PC-3 (cell line): ENCODE results near the gene UROC1. TPM values are rescaled to one million over a fixed set of nuclear protein-coding genes. Genes with fewer than 3 reads are reported as not detected.

ENCODE experiments used
- ATAC-seq: fragments of 200-7000 bp; cut with Tn5 transposase; 2 replicates; pipeline ENCODE4 v1.9.1; 2020; ENCODE audit warnings: mild to moderate bottlenecking, moderate library complexity
- BruUV-seq: library from RNA; stranded (reverse); fragments of 400-500 nt; replicated peaks from 2 replicates; lab custom pipeline; 2021; lab: Mats Ljungman, UMichigan
- CTCF ChIA-PET: fragments of 300-600 bp; sonication (Branson Sonifier 250); formaldehyde crosslinking; loops from one replicate; lab custom pipeline; 2022; ENCODE audit warnings: antibody characterized with exemption; lab: Charles Lee
- POLR2A ChIA-PET: fragments of 300-600 bp; sonication (Branson Sonifier 250); formaldehyde crosslinking; loops from one replicate; lab custom pipeline; 2022; ENCODE audit warnings: antibody characterized with exemption; ENCODE audit not compliant: unreplicated experiment; lab: Charles Lee
- DNase-seq: peaks from one replicate; pipeline ENCODE4 v3.0.0-alpha.2; 2015
- H2AFZ ChIP-seq: fragments of 300-600 bp; sonication (generic); 2 replicates; pipeline ENCODE4 v1.6.0; 2016; ENCODE audit warnings: antibody characterized with exemption, low read length
- H3F3A ChIP-seq: fragments of 300-600 bp; sonication (generic); one replicate; pipeline ENCODE4 v1.6.0; 2017; ENCODE audit warnings: antibody characterized with exemption, low read length, control low read depth, mild to moderate bottlenecking; ENCODE audit not compliant: unreplicated experiment
- H3K27ac ChIP-seq: fragments of 300-600 bp; sonication (generic); 2 replicates; pipeline ENCODE4 v1.5.1; 2016; ENCODE audit warnings: mild to moderate bottlenecking, low read length
- H3K27me3 ChIP-seq: fragments of 300-600 bp; sonication (generic); 2 replicates; pipeline ENCODE4 v1.6.1; 2016; ENCODE audit warnings: low read length, mixed read lengths
- H3K36me3 ChIP-seq: fragments of 300-600 bp; sonication (generic); 2 replicates; pipeline ENCODE4 v1.6.1; 2016; ENCODE audit warnings: low read depth, mixed run types, low read length, mixed read lengths
- H3K4me1 ChIP-seq: fragments of 300-600 bp; sonication (generic); 2 replicates; pipeline ENCODE4 v1.5.1; 2016; ENCODE audit warnings: low read length; ENCODE audit not compliant: insufficient read depth
- H3K4me2 ChIP-seq: fragments of 300-600 bp; sonication (generic); 2 replicates; pipeline ENCODE4 v1.6.0; 2016; ENCODE audit warnings: low read length
- H3K4me3 ChIP-seq: fragments of 300-600 bp; sonication (generic); 2 replicates; pipeline ENCODE4 v1.5.1; 2016; ENCODE audit warnings: mild to moderate bottlenecking, low read length, mixed read lengths
- H3K79me2 ChIP-seq: fragments of 300-600 bp; sonication (generic); 2 replicates; pipeline ENCODE4 v1.6.1; 2017; ENCODE audit warnings: low read length, mixed read lengths
- H3K9ac ChIP-seq: fragments of 300-600 bp; sonication (generic); 2 replicates; pipeline ENCODE4 v1.6.0; 2016; ENCODE audit warnings: mild to moderate bottlenecking, low read length
- H3K9me2 ChIP-seq: fragments of 300-600 bp; sonication (generic); replicated peaks from 2 replicates; pipeline ENCODE4 v1.6.1; 2016; ENCODE audit warnings: mixed run types, low read length, mixed read lengths
- H3K9me3 ChIP-seq: fragments of 300-600 bp; sonication (generic); 2 replicates; pipeline ENCODE4 v1.6.1; 2016; ENCODE audit warnings: low read length, mixed read lengths
- H4K20me1 ChIP-seq: fragments of 300-600 bp; sonication (generic); 2 replicates; pipeline ENCODE4 v1.6.1; 2016; ENCODE audit warnings: low read length, mixed read lengths
- EZH2 ChIP-seq: fragments of 300-600 bp; sonication (generic); IDR thresholded peaks from one replicate; pipeline ENCODE4 v1.6.1; 2017; ENCODE audit warnings: antibody characterized with exemption, mild to moderate bottlenecking, low read length; ENCODE audit not compliant: unreplicated experiment
- EZH2phosphoT487 ChIP-seq: fragments of 300-600 bp; sonication (generic); IDR thresholded peaks from 2 replicates; pipeline ENCODE4 v1.6.1; 2018; ENCODE audit warnings: mild to moderate bottlenecking, antibody characterized with exemption, low read length, borderline replicate concordance
- intact Hi-C: fragments of 100-400 bp; cut with micrococcal nuclease; formaldehyde crosslinking; loops from 2 replicates; pipeline ENCODE4 v1.9.0; 2023
- total RNA-seq: library from RNA; depleted of rRNA; stranded (reverse); fragments of >200 nt; gene quantifications from 2 replicates; pipeline ENCODE4 v1.2.3, GENCODE V29; 2014
- TF ChIP-seq, protein P1 (sequence below): fragments of 300-600 bp; sonication (generic); conservative IDR thresholded peaks from 2 replicates; pipeline ENCODE4 v1.5.1; 2017; ENCODE audit warnings: antibody characterized with exemption, low read depth, mild to moderate bottlenecking, low read length

UROC1 gene
- total RNA-seq, 1 experiment from 2014 or later = not detected

DNA sequence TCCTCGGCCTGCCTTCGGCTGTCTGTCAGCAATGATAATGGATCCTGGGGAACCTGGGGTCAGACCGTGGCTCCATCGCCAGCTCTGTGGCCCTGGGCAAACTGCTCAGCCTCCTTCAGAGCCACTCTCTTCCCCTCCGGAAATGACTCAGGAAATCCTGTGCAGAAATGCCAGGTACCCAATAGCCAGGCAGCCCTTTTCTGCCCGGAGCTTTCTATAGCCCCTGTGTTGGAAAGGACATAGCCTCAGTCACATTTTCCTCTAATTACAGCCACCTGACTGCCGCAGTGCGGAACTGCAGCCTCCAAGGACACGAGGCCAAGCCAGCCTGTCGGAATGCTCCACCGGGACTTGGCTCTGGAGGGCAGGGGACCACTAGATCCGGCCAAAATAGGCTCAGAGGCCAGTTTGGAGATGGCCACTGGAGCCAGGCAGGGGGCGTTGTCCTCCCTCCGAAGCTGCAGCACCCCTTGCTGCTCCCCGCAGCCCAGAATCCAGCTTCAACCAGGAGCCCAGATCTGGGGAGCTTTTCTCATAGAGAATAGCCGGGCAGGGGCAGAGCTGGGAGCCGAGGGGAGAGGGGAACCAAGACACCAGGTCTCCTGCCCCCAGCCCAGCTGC, 30.3 kb downstream of the UROC1 start:
- Histone ChIP-seq H4K20me1 (no peaks in the 10 kb centered on the region), H3K9me3 (no peaks in the 10 kb centered on the region), H3F3A (no peaks in the 10 kb centered on the region), H3K36me3 (no peaks in the 10 kb centered on the region), H3K4me1 (peaks cover 7% of the 10 kb centered on the region; the same call in 1 of the 2 replicates), H3K4me2 (no peak overlapping the region), H3K9me2 (no peaks in the 10 kb centered on the region), H3K4me3 (no peak overlapping the region), H3K79me2 (no peaks in the 10 kb centered on the region), H3K9ac (no peak overlapping the region), H3K27me3 (no peaks in the 10 kb centered on the region), H3K27ac (no peak overlapping the region), H2AFZ (peak overlapping the region; percentile 42; the same call in 1 of the 2 replicates)
- no TSS peak for BruUV-seq
- peak; percentile 48 for DNase-seq
- ATAC-seq = peak; percentile 75
- CTCF ChIA-PET = no interaction called here
- no peak for TF ChIP-seq EZH2phosphoT487
- TF ChIP-seq, protein P1, sequence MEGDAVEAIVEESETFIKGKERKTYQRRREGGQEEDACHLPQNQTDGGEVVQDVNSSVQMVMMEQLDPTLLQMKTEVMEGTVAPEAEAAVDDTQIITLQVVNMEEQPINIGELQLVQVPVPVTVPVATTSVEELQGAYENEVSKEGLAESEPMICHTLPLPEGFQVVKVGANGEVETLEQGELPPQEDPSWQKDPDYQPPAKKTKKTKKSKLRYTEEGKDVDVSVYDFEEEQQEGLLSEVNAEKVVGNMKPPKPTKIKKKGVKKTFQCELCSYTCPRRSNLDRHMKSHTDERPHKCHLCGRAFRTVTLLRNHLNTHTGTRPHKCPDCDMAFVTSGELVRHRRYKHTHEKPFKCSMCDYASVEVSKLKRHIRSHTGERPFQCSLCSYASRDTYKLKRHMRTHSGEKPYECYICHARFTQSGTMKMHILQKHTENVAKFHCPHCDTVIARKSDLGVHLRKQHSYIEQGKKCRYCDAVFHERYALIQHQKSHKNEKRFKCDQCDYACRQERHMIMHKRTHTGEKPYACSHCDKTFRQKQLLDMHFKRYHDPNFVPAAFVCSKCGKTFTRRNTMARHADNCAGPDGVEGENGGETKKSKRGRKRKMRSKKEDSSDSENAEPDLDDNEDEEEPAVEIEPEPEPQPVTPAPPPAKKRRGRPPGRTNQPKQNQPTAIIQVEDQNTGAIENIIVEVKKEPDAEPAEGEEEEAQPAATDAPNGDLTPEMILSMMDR = no peak
- no peak for TF ChIP-seq EZH2
- POLR2A ChIA-PET = no interaction called here
- intact Hi-C loops = no loop called here

DNA sequence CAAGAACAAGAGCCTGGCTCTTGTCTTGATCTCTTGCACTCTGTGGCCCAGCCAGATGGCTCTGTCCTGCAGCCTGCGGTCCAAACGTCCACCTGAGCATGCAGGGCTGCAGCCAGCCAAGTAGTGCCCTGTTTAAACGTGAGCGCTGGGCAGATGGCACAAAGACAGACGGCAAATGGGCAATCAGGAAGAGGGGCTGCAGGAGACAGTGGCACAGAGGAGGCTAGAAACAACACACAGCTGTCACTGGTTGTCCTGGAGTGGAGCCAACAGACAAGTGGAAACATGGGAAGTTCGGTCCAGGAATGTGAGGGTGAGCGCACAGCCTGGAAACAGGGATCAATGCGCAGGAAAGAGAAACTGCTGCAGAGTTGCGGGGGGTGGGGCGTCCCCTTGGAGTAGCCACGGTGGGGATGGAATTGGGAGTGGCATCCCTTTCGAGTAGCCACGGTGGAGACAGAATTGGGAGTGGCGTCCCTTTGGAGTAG, 31.2 kb downstream of the UROC1 start:
- no peak overlapping the region for H3K27ac ChIP-seq
- ChIA-PET CTCF (no interaction called here), POLR2A (no interaction called here)
- no peaks in the 10 kb centered on the region for H3K36me3 ChIP-seq
- H3K4me2 ChIP-seq = no peak overlapping the region
- BruUV-seq = no TSS peak
- no peak overlapping the region for H3K4me3 ChIP-seq
- no peaks in the 10 kb centered on the region for H4K20me1 ChIP-seq
- H3K9me3 ChIP-seq = no peaks in the 10 kb centered on the region
- TF ChIP-seq EZH2phosphoT487 = no peak
- TF ChIP-seq, protein P1 = no peak
- no peaks in the 10 kb centered on the region for H3K79me2 ChIP-seq
- H3K4me1 ChIP-seq = peaks cover 7% of the 10 kb centered on the region; the same call in 1 of the 2 replicates
- no peak for DNase-seq
- intact Hi-C loops = no loop called here
- no peaks in the 10 kb centered on the region for H3K27me3 ChIP-seq
- no peak overlapping the region for H3K9ac ChIP-seq
- H3K9me2 ChIP-seq = no peaks in the 10 kb centered on the region
- H3F3A ChIP-seq = no peaks in the 10 kb centered on the region
- ATAC-seq = no peak
- H2AFZ ChIP-seq = no peak overlapping the region

DNA sequence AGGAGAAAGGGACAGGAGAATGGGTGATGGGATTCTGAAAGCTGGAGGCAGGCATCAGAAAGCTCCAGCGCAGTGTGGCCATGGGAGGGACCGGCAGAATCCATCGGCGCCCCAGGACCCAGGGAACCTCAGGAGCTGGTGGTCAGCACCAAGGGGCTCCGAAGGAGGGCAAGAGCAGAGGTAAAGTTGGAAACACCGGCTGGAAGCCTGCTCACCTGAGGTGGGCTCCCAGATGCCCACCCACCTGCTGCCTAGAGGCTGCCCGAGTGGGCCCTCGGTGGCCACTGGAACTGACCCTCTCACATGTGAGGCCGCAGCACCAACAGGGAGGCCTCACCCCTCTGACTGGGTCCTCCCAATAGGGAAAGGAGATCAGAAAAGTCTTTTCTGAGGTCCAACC, 31.6 kb downstream of the UROC1 start:
- CTCF ChIA-PET = no interaction called here
- intact Hi-C loops = no loop called here
- TF ChIP-seq EZH2 (no peak), EZH2phosphoT487 (no peak)
- TF ChIP-seq, protein P1 = no peak

More for the DNA sequence above, 31.6 kb downstream of the UROC1 start:
- no peaks in the 10 kb centered on the region for H3F3A ChIP-seq
- peaks cover 7% of the 10 kb centered on the region; the same call in 1 of the 2 replicates for H3K4me1 ChIP-seq
- no peaks in the 10 kb centered on the region for H3K9me3 ChIP-seq
- no peak for DNase-seq
- no peak overlapping the region for H3K4me2 ChIP-seq
- POLR2A ChIA-PET = no interaction called here
- no peak overlapping the region for H3K27ac ChIP-seq
- BruUV-seq = no TSS peak
- no peak overlapping the region for H3K4me3 ChIP-seq
- no peaks in the 10 kb centered on the region for H3K9me2 ChIP-seq
- H3K27me3 ChIP-seq = no peaks in the 10 kb centered on the region
- no peak overlapping the region for H2AFZ ChIP-seq
- no peak overlapping the region for H3K9ac ChIP-seq
- no peak for ATAC-seq
- H3K36me3 ChIP-seq = no peaks in the 10 kb centered on the region
- H4K20me1 ChIP-seq = no peaks in the 10 kb centered on the region
- no peaks in the 10 kb centered on the region for H3K79me2 ChIP-seq
